Stimulated activated effector memory CD8-positive, alpha-beta T cell treated with anti-CD3 and anti-CD28 coated beads, Interleukin-12 subunit alpha, Interleukin-12 subunit beta, amount 100 ng/mL, for 72 hours (primary cell): ENCODE measurements around the gene SEC16A.
A peak's percentile ranks its signal among the peaks of the same experiment; 100 is the strongest.

Experiments used
- ATAC-seq: fragments of 150-1000 bp; cut with Tn5 transposase; 2 replicates; pipeline ENCODE4 v1.10.0; 2021
- DNase-seq, 2 donors: peaks; one replicate each; pipeline ENCODE4 v3.0.0; 2021 to 2022; ENCODE audit warnings: low spot score in 2 of 2
- H3K27ac Mint-ChIP-seq: one replicate; pipeline ENCODE4 v1.8.0; 2022; ENCODE audit warnings: mild to moderate bottlenecking, mixed read lengths
- H3K36me3 Mint-ChIP-seq: one replicate; pipeline ENCODE4 v1.8.0; 2022; ENCODE audit warnings: mild to moderate bottlenecking, mixed read lengths
- H3K4me1 Mint-ChIP-seq: one replicate; pipeline ENCODE4 v1.8.0; 2022; ENCODE audit warnings: mixed read lengths
- H3K4me3 Mint-ChIP-seq: one replicate; pipeline ENCODE4 v1.8.0; 2022; ENCODE audit warnings: mild to moderate bottlenecking, mixed read lengths
- H3K9me3 Mint-ChIP-seq: one replicate; pipeline ENCODE4 v1.8.0; 2022; ENCODE audit warnings: mixed read lengths

Gene SEC16A

GRCh38 chr9:136482793-136483588 is at the start of gene SEC16A:
SEC16A (minus strand) TSS chr9:136483040; CDS start chr9:136477615, 5,425 bp downstream.
- ATAC-seq (peak; percentile 80), DNase-seq (peak; percentile 98)
- H3K4me3 Mint-ChIP-seq = peak within 1 kb of the TSS; percentile 94
- H3K4me1 Mint-ChIP-seq = peaks cover 39% of the 10 kb centered on the region
- H3K9me3 Mint-ChIP-seq = no peaks in the 10 kb centered on the region
- peak within 1 kb of the TSS; percentile 99 for H3K27ac Mint-ChIP-seq
- peaks cover 62% of the 10 kb centered on the region for H3K36me3 Mint-ChIP-seq

- DNase-seq = no peak
- no peaks in the 10 kb centered on the region for H3K9me3 Mint-ChIP-seq
- peaks cover 57% of the 10 kb centered on the region for H3K4me1 Mint-ChIP-seq
- peak overlapping the region; percentile 69 for H3K4me3 Mint-ChIP-seq
- peak overlapping the region; percentile 92 for H3K27ac Mint-ChIP-seq
- H3K36me3 Mint-ChIP-seq = peaks cover 30% of the 10 kb centered on the region
- ATAC-seq = no peak
Observed at GRCh38 chr9:136531904-136532798, 49.3 kb upstream of the SEC16A start.

- Mint-ChIP-seq H3K27ac (peak overlapping the region; percentile 92), H3K4me1 (peaks cover 54% of the 10 kb centered on the region), H3K4me3 (peak overlapping the region; percentile 16)
Observed at GRCh38 chr9:136531186-136531903, 48.5 kb upstream of the SEC16A start.

DNA sequence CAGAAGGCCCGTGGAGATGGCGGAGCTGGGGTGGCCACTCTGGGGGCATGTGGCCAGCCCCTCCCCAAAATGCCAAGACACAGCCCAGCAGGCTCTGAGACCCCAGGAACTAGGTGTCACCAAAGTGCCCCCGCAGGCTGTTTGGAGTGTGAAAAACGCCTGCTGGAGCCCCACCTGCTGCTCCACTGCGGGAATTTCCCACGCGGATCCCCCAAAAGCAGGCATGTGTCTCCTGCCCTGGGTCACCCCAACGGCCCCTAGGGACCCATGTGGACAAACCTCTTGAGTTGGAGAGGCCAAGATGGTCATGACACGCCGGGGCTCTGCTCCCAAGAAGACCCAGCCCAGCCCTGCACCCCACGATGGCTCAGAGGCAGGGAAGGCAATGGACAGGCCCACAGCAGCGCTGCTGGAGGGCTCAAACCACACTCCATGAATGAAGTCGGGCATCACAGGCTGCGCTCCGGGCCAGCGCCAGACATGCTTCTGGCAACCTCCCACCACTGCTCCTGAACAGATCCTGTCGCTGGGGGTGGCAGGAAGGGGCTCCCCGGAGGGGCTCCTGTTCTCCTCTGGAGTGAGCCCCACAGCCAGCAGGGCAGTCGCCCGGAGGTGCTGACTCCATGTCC is 47.7 kb upstream of the SEC16A start:
- Mint-ChIP-seq H3K27ac (no peak overlapping the region), H3K9me3 (no peaks in the 10 kb centered on the region), H3K36me3 (peaks cover 33% of the 10 kb centered on the region), H3K4me3 (peak overlapping the region; percentile 16), H3K4me1 (peaks cover 58% of the 10 kb centered on the region)
- ATAC-seq (no peak), DNase-seq (no peak)

More at GRCh38 chr9:136531186-136531903, 48.5 kb upstream of the SEC16A start:
- ATAC-seq = no peak
- Mint-ChIP-seq H3K9me3 (no peaks in the 10 kb centered on the region), H3K36me3 (peaks cover 27% of the 10 kb centered on the region)
- DNase-seq = no peak

DNA sequence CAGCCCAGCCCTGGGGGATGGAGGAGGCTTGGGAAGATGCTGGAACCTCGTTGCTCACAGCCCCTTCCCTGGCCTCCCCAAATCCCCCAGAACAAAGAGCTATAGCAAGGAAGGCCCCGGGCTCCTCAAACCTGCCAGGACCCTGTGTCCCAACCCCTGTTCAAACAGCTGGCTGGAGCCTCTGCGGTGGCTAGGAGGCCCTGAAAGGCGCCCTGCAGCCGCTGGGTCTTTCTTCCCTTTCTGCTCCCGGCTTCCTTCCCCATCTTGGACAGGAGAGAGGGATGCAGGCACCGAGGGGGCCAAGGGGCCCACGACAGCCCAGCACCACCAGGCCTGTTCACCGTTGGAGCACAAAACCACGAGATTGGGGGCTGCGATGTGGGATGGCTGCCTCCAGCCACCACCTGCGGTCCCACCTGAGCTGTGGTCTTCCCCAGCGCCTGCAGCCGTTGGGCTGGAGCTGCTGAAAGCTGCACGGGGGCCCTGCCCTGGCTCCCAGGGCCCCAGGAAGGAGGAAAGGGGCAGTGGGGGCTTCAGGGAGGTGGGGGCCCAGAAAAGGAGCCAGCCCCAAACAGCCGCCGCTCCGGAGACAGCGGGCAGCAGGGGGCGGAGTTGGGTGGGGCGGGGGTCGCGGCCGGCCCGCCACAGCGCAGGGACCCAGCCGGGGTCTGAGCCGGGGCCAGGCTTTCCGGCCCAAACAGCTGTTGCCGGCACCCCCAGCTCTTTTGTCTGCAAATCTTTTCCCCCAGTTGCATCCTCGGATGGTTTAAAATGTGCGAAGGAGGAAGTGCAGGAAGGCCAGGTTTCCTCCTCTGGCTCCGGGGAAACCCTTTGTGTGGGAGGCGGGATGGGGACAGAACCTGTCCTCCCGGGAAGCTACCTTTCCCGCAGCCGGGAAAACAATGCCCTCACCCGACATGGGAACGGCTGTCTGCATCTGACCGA is 46.9 kb upstream of the SEC16A start:
- H3K27ac Mint-ChIP-seq = no peak overlapping the region
- no peaks in the 10 kb centered on the region for H3K9me3 Mint-ChIP-seq
- H3K4me3 Mint-ChIP-seq = no peak overlapping the region
- ATAC-seq (no peak), DNase-seq (no peak)
- peaks cover 39% of the 10 kb centered on the region for H3K36me3 Mint-ChIP-seq
- H3K4me1 Mint-ChIP-seq = peaks cover 59% of the 10 kb centered on the region

DNA sequence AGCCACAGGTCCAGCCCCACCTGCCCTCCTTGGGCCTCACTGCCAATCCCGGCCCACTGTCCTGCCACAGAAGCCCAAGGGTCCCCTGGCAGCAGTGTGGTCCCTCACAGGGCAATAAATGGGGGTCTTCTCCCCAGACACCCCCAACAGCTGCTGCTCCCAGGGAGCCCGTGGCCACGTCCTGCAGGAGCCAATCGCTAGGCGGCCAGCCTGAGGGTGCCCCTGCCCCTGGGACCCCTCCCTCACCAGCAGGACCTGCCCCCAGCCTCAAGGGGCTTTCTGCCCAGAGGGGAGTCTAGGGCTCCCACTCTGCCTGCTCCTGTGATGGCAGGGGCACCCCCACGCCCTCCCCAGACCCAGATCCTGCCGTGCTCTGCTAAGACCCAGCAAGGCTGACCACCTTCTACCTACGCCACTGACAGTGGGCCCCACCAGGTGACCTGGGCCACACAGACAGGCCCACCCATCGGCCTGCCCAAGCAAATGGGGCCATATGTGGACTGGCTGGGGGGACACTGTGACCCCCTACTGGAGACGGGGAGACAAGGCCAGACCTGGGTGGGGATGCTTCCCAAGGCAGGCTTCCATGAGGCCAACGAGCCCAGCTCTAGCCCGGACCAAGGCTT is 46.0 kb upstream of the SEC16A start:
- peaks cover 41% of the 10 kb centered on the region for H3K36me3 Mint-ChIP-seq
- H3K4me3 Mint-ChIP-seq = no peak overlapping the region
- H3K9me3 Mint-ChIP-seq = no peaks in the 10 kb centered on the region
- no peak for DNase-seq
- H3K4me1 Mint-ChIP-seq = peaks cover 51% of the 10 kb centered on the region
- peak overlapping the region; percentile 29 for H3K27ac Mint-ChIP-seq
- no peak for ATAC-seq

DNA sequence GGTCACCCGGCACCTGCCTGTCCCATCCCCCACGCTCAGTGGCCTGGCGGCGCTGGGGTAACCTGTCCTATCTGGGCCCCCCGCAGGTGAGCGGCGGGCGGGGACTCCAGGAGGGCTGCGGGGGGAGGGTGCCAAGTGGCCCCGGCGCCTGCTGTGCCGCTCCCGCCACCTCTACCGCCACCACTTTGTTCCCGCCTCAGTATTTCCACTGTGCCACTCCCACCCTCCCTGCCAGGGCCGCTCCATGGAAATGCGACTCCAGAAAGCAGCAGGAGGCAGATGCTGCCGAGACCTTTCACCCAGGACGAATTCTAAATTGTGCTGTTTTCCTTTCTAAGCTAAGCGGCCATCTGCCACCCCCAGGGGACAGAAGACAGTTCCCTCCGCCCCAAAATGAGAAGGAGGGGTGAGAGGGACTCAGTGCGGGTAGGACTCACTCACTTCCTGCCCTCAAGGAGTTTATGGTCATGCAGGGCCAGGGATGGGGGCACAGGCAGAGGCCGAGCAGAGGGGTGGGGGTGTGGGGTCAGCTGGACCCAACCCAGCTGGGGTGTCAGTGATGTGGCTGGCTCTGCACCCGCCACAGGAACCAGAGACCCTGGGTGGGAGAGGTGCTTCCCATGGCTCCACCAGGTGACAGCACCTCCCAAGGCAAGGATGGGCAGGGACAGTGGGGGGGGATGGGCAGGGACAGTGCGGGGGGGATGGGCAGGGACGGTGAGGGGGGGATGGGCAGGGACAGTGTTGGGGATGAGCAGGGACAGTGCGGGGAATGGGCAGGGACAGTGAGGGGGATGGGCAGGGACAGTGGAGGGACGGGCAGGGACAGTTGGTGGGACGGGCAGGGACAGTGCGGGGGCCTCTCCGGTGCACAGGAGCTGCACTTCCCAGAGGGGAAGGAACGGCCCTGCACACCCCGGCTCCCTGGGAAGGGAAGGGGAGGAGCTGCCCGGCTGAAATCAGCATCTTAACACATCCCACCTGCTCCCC is 45.2 kb upstream of the SEC16A start:
- Mint-ChIP-seq H3K27ac (peak overlapping the region; percentile 29), H3K36me3 (peaks cover 38% of the 10 kb centered on the region), H3K4me3 (no peak overlapping the region), H3K9me3 (no peaks in the 10 kb centered on the region), H3K4me1 (peaks cover 43% of the 10 kb centered on the region)
- DNase-seq = no peak
- peak; percentile 24 for ATAC-seq

GRCh38 chr9:136527131-136527530 is 44.3 kb upstream of the SEC16A start:
- H3K27ac Mint-ChIP-seq = no peak overlapping the region
- DNase-seq (no peak), ATAC-seq (no peak)
- no peaks in the 10 kb centered on the region for H3K9me3 Mint-ChIP-seq
- peaks cover 35% of the 10 kb centered on the region for H3K4me1 Mint-ChIP-seq
- no peak overlapping the region for H3K4me3 Mint-ChIP-seq
- H3K36me3 Mint-ChIP-seq = peaks cover 42% of the 10 kb centered on the region

DNA sequence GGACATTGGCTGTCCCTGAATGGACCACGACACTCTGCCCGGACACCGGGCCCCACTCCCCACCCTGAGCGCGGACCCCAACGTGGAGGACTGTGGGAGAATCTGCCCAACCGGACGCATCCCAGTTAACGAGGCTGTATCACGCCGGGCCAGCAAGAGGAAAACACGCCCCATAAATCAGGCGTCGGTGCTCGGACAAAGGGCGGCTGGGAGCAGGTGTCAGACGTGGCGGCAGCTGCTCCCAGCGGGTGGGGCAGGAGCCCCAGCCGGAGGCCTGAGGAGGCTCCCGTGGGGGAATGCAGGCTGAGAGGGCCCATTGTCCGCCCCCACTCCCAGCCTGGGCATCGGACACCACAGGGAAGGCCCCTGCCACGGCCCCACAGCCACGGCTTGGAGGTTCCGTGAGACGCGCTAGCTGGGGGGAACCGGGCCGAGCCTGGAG is 43.8 kb upstream of the SEC16A start:
- Mint-ChIP-seq H3K36me3 (peaks cover 47% of the 10 kb centered on the region), H3K27ac (no peak overlapping the region), H3K9me3 (no peaks in the 10 kb centered on the region)

DNA sequence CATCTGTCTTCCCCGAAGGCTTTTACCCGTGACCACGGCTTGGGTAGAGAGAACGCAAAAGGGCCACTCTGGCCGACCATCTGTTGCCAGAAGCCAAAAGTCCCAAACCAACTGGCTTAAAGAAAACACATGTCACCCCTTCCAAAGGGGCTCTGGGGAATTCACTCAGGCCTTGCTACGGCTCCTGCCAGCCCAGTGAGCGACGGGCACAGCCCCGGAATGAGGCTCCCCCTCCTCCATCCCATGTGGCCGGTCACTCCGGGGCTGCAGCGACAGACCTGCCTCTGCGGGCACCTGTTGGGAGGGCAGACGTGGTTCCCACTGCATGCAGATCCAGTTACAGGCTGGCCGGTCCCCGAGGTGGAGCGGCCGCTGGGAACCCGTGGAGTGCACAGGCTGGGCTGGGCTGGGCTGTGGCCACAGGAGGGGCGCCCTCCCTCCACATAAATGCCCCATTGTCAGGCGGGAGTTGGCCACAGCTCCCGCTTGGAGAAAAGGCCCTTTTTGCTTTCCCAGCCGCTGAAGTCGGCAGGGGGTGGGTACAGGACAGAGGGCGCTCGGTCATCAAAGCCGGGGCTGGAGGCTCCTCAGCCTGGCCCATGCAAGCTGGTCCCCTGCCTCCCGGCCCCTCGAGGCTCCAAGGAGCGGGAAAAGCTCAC is 43.1 kb upstream of the SEC16A start:
- no peak overlapping the region for H3K4me3 Mint-ChIP-seq
- H3K27ac Mint-ChIP-seq = no peak overlapping the region
- no peak for DNase-seq
- no peaks in the 10 kb centered on the region for H3K9me3 Mint-ChIP-seq
- H3K36me3 Mint-ChIP-seq = peaks cover 44% of the 10 kb centered on the region
- peaks cover 27% of the 10 kb centered on the region for H3K4me1 Mint-ChIP-seq
- no peak for ATAC-seq

More for the DNA sequence above, 43.8 kb upstream of the SEC16A start:
- no peak for ATAC-seq
- Mint-ChIP-seq H3K4me3 (no peak overlapping the region), H3K4me1 (peaks cover 32% of the 10 kb centered on the region)
- no peak for DNase-seq

GRCh38 chr9:136525207-136525606 is 42.4 kb upstream of the SEC16A start:
- peaks cover 46% of the 10 kb centered on the region for H3K36me3 Mint-ChIP-seq
- H3K4me1 Mint-ChIP-seq = peaks cover 21% of the 10 kb centered on the region
- ATAC-seq = no peak
- peak overlapping the region; percentile 12 for H3K27ac Mint-ChIP-seq
- no peak for DNase-seq
- no peak overlapping the region for H3K4me3 Mint-ChIP-seq
- H3K9me3 Mint-ChIP-seq = no peaks in the 10 kb centered on the region
